Activated CD4-positive, alpha-beta T cell treated with anti-CD3 and anti-CD28 coated beads, Interleukin-2, Interleukin-6, amounts not matched to agents 100 ng/mL and 50 ng/mL, durations not matched to agents 16 hours and 8 hours (primary cell): Measurements from ENCODE around the gene ZMYM3.

ENCODE experiments used
- DNase-seq: peaks from one replicate; pipeline ENCODE4 v3.0.0-alpha.2; 2020

ZMYM3 gene

DNA sequence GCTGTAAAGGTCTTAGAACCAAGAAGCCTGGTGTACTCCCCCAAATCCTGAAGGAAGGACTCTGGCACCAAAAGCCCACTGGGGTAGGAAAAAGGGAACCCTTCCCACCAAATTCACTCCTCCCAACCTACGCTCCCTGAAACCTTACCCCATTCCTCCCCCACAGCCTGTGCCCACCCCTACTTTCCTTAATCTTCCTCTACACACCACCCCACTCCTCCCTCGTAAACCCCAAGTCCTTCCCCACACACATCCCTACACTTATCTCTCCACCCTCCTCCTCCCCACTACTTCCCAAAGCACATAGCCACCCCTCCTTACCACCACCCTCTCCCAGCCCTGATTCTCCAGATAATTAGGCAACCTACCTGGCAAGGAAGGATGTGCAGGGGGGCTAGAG, 1.7 kb downstream of the ZMYM3 start:
- no peak for DNase-seq

DNA sequence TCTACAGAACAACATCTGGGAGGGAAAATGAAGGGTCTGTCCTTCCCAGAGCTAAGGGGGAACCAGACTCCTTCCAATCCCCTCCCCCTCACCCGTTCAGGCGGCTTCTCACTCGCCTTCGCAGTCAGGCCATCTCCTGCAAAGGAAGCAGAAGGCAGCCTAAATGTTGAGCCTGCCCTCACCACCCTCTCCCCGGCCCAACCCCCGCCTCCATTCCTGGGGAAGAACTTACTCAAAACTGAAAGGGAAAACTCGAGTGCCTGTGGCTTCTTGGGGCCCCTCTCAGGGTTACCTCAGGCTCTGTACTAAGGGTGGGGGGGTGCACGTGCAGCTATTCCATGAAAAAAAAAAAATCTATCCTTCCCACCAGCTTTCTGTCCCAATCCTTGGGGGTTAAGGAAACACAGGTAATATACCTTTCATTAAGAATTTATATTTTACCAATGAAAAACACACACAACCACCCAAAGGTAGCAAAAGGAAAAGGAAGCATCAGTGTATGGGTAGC, 2.4 kb downstream of the ZMYM3 start:
- peak; percentile 33 for DNase-seq

DNA sequence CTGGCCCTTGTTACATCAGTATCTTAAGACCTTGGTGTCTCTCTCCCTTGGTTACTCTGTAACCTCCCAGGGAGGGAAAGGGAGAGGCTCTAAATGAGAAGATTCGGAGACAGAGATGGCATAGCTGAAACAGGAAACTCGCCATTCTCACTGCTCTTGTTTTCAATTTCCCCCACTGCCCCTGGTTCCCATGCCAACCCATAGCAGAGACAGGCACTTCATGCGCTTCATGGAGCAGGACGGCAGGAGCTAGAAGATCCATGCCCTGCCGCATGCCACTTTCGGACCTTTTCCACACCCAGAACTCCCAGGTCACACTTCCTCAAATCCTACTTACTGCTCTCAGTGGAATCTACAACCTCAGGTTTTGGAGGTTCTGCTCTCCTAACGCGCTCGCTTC, 3.1 kb downstream of the ZMYM3 start:
- no peak for DNase-seq

DNA sequence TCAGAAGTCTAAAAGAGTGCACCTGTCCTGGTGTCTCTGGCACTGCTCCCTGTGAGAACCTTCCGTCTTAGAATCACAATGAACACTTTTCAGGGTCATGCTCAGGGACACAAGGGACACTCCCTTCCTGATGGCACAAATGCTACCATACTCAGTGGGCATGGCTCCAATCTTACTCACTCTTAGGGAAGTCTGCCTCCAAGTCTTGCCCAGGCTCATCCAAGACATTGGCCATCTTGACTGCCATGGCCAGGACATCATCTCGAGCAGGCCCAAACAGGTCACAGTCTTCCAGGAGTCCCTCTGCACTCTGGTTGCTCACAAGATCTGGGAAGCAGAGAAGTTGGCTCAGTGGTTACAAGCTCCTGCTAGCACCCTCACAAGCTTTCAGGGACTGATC, 8.8 kb downstream of the ZMYM3 start:
- no peak for DNase-seq

DNA sequence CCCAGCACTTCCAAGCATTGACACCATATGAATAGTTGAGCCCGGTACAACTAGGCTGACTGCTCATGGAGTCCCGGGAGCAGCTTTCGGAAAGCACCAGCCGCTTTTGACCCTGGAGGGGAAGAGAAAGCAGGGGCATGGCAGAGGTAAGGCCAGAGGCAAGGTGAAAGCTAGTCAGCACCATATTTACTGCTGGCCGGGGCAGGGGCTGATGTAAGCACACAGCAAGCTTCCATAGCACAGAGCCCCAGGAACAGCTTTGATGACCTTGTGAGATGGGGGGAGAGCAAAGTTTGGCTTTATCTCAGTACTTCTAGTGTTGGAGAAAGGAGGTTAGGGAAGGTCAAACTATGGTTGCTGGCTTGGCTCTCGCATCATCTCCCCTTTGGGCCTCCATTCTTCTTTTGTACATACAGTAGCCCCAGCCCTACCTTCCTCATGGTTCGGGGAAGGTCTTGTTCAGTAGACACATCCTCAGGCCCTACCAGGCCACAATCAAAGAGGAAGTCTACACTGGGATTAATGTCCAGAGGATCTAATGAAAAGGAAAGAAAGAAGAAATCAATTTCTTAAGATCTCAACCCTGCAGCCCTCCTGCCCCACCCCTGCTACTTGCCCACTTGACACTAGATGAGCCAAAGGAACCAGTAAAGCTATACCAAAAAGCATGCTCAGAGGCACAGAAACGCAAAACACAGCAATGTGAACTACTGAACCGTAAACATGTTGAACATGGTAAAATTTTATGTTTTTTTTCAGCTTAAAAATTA, 9.4 kb downstream of the ZMYM3 start:
- DNase-seq: no peak

DNA sequence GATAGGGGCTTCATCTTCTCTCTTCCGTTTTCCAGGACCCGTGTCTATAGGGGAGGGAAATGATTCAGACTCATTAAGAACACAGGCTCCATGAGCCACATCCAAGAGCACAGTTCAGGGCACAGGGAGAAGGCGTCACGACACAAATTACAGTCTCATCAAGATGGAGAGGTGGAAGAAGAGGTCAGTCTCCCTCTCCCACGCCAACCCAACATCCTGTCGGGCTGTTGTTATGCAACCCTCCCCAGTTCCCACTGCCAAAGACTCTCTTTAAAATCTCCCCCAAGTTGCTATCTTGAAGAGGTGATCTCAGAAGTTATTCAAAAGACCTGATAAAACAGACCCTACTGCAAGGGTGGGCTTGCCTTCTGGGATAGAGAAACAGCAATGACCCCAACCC, 12.6 kb downstream of the ZMYM3 start:
- DNase-seq: no peak

DNA sequence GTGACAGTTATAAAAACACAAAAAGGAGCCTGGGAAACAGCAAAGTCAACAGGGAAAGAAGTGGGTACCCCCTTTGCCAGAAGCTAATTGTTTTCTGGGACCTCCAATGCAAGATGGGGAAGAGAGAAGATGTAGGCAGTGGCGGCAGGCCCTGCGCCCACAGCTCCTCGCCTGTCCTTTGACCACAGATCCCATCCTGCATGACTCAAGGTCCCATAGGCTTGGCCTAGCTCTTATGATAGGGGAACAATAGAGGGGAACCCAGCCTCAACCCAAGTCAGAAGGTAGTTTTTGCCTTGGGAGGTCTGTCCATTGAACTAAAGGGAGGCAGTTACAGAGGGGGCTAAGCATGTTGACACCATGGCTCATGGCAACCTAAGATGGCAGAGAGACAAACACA, 14.2 kb downstream of the ZMYM3 start:
- DNase-seq: no peak

DNA sequence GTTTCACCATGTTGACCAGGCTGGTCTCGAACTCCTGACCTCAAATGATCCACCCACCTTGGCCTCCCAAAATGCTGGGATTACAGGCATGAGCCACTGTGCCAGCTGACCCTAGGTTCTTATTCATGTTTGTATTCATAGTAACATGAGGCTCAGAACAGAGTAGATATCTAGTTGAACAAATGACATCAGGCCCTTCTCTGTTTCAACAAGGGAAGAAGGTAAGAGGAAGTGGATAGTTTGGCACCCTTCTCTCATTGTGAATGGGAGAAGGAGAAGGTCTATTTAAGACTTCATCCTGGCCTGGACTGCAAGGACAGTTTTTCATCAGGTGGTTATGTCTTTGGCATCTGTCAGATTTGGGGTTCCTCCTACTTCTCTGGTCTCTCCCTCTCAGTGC, 17.1 kb downstream of the ZMYM3 start:
- no peak for DNase-seq

DNA sequence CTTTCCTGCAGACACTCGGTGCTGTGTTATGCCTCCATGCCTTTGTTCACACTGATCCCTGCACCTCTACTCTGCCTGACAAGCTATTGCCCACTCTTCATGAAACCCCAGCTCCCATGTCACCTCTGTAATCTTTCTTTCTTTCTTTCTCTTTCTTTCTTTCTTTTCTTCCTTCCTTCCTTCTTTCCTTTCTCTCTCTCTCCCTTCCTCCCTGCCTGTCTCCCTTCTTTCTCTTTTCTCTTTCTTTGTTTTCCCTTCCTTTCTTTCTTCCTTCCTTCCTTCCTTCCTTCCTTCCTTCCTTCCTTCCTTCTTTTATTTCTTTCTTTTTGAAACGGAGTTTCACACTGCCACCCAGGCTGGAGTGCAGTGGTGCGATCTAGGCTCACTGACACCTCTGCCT, 18.5 kb downstream of the ZMYM3 start:
- no peak for DNase-seq

DNA sequence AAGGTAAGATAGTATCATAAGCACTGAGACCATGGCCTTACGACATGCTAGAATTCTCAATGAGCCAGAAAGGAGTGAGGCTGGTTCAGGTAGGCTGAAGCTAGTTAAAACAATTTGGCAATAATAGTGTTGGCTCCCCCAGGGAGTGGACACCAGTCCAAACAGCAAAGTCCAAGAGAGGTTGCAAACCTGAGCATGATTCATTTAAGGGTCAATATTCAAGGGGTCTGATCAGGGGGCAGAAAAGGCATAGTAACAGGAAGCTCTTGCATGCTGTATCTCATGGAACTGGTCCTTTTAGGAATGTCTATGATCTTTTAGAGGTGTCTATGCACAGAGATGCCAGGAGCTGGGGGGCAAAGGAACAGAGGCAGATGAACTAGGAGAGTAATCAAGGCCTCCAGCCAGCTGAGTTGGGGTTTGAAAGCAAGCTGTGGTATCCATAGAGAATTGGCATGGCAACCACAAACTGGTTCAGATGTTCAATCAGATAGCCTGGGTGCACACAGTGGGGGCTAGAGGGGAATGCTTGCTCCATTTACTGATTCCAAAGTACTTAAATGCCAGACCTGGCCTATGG, 25.8 kb downstream of the ZMYM3 start:
- no peak for DNase-seq

DNA sequence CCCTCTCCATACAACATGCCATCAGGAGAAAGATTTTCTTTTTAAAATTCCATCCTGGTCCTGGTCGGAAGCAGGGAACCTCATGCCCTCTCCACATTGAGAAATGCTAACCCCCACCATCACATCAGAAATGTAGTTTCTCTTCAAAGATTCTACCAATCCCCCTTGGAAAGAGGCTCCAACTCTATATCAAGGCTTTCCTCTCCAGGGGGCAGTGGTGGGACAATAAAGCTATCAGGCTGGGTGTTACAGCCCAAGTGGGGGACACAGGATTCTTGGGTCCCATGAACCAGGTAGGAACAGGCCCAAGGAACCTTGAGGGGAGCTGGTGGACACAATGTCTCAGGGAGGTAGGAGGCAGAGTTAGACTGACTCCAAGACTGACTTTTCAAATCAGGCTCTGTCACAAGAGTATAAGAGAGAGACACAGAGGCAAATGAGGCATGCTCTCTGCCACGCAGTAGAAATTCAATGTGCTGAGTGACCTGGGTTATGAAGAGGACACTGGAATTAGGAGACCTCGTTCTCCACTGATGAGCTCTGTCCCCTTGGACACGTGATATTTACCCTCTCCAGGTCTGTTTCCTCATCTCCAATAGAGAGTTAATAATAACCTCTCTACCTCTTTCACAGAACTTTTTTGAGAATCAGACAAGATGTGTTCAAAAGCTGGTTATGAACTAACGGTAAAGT, 26.4 kb downstream of the ZMYM3 start:
- DNase-seq: no peak

DNA sequence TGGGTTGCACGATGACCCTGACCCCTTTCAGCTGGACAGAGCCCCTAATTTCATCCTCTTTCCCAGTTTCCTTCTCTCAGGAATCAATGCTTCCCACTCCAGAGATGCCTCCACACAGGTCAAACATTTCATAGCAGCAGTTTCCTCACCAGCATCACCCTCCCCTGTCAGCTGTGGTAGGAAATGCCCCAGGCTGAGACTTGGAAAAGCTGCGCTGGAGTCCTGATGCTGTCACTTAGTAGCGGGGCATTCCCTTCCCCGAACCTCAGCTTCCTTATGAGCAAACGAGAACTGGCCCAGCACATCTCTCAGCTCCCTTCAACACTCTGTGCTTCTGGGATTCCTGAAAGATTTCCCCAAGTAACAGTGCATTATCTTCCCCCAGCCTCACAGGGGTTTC, 28.3 kb downstream of the ZMYM3 start:
- no peak for DNase-seq

DNA sequence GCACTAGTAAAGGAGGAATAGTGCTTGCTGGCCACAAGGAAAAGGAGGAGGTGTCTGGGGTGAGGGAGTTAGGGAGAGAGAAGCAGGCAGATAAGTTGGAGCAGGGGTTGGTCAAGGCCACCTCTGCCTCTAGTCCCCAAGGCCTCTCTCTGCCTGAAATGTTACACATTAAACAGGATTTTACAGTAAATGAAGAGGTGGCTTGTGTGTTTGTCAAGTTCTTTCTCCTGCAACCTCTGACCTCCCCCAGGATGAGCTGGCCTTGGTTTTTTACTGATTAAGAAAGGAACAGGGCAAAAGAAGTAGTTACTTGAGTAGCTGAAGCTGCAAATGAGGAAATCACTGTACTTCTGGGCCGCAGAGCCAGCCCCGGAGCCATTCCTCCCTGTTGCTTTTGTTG, 28.9 kb downstream of the ZMYM3 start:
- no peak for DNase-seq

DNA sequence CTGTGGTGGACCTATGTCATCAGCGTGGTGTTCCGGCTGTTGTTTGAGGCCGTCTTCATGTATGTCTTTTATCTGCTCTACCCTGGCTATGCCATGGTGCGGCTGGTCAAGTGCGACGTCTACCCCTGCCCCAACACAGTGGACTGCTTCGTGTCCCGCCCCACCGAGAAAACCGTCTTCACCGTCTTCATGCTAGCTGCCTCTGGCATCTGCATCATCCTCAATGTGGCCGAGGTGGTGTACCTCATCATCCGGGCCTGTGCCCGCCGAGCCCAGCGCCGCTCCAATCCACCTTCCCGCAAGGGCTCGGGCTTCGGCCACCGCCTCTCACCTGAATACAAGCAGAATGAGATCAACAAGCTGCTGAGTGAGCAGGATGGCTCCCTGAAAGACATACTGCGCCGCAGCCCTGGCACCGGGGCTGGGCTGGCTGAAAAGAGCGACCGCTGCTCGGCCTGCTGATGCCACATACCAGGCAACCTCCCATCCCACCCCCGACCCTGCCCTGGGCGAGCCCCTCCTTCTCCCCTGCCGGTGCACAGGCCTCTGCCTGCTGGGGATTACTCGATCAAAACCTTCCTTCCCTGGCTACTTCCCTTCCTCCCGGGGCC, 29.7 kb downstream of the ZMYM3 start:
- no peak for DNase-seq

DNA sequence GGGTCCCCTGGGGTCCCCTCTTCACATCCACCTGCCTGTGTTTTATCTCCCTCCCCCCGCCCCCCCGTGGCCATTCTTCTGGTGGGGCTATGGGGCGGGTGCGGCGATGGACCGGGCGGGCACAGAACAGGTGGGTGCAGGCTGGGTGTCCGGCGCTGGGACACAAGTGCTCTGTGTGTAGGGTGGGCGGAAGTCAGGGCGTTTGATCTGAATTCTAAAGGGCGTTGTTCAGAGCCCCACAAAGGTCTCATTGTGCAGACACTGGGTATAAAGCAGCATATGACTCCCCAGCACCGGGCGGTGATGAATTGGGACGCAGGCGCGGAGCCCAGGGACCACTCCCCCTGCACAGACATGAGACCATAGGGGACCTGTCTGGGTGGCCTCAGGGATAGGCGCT, 31.0 kb downstream of the ZMYM3 start, which contains the start of gene GJB1:
Gene GJB1 (plus strand): TSS at position 296 of the 400 bp plus-strand sequence. CDS start 484 bp downstream, outside the sequence.
- no peak for DNase-seq

DNA sequence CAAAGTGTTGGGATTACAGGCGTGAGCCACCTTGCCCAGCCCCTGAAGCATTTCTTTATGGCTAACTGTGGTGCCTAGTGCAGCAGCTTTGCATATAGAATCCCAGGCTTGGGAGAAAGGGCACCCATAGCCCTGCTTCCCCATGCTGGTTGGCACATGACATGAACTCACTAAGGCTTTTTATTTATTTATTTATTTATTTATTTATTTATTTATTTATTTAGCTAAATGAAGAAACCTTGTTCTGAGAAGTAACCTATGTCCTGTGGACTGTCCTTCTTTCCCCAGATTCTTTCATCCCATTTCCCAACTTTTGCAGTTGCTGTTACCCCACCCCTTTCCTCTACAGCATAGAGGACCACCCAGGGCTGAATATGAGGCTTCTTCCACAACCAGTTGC, 32.8 kb downstream of the ZMYM3 start:
- DNase-seq: no peak

DNA sequence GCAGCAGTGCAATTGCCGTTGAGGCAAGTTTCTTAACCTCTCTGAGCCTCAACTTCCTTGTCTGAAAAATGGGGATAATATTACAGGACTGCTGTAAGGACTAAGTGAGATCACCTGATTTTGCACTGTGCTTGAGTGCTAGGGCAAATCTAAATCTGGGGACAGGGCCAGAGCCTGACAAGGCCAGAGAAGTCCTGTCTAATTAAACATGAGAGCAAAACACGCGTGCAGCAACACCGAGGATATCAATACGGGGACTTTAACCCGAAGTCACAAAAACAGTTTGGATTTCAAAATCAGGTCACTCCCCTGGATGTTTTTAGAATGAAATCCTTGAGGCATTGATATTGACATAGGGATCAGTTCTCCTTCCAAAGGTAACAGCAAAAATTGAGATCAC, 36.6 kb downstream of the ZMYM3 start:
- no peak for DNase-seq

DNA sequence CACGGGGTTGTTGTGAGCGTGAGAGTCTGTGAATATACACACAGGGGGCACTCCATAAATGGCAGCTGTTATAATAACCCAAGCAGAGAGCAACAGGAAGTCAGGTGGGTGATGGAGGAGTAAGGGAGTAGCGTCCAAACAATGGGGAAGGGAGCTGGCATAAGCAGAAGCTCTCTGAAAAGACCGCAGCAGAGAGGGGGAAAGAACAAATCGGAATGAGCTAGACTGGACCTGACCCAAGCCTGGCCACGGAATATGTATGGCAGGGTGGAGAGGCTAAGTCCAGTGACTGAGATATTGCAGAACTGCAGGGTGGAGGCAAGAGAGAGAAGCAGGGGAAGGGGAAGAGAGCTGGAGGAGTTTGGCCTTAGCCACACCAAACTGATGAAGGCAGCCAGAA, 37.5 kb downstream of the ZMYM3 start:
- DNase-seq: no peak

DNA sequence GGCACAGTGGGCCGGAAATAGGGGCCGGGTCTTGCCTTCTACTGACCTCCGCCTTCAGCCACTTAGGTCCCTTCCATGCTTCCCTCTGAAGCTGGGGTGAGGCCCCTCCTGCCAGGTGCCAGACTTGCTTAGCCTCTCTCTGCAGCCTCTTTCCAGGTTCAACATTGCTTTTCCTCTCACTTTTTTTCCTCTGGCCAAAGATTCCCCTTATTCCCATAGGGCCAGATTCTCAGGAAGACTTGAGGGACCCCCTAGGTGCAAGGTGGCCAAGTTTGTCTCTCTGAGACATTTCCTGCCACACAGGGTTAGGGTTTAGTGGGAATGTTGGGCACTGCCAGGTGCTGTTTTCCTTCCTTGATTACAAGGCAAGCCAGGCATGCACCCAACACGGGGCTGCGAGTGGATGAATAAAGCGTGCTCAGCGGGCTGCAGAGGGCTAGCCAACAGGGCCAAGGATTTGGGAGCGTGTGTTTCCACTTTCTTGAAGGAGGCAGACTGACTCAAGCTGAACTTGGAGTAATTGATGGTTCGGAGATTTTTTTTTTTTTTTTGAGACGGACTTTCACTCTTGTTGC, 38.5 kb downstream of the ZMYM3 start:
- no peak for DNase-seq

DNA sequence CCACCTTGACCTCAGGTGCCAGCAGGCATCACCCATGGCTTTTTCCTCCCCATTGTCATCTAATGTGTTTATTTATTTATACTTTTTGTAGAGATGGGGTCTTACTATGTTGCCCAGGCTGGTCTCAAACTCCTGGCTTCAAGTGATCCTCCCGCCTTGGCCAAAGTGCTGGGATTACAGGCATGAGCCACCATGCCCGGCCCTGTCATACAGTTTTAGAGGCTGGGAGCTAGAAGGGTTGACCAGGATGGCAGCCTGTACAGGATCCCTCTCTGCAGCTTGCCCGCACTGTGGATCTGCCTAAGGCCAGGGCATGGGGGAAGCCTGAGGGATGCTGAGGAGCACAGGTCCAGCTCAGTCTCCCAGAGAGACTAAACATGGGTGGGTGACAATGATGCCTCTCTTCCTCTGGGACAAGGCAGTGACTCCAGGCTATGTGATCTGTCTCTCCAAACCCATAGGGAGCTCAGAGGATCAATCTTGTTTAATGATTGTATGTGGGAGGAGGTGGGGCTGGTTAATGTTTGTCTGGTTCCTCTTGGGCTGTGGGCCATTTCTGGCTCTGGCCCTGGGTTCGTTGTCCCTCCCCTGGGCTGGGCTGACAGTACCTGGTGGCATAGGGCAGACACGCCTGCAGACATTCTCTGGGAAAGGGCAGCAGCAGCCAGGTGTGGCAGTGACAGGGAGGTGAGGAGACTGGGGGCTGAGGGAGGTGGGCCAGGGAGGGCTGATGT, 39.2 kb downstream of the ZMYM3 start:
- DNase-seq: no peak

DNA sequence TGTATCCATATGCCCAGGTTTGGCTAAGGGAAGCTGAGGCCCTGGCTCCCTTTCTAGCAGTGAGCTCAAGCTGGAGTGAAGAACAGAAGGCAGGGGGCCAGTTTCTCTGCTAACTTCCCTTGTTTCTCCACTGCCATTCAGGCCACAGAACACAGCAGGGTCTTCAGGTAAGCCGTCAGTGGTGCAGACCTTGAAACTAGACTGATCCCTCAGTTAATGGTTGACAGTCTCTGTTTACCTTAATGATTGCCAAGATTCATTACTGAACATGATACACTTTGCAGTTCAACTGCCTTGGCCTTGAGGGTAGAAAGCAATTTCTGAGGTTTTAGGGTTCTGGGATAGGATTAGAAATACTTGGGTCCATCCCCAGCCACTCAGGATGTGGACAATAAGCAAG, 39.8 kb downstream of the ZMYM3 start:
- no peak for DNase-seq

DNA sequence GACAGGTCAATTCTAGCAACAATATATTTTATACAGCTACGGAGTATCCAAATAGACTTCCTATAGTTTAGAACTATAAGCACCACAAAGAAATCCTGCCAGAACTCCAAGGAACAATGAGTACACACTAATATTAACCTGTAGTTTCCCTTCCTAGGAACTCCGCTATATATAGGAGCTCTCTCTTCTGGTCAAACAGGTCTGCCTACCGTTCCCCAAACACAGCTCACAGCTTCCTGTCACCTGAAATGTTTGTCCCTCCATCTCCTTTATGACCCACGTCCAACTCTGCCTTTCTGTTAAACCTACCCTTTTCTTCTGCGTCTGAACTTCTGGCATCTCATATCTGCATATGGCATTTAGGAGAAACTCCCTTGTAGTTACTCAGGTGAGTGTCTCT, 41.4 kb downstream of the ZMYM3 start:
- no peak for DNase-seq

DNA sequence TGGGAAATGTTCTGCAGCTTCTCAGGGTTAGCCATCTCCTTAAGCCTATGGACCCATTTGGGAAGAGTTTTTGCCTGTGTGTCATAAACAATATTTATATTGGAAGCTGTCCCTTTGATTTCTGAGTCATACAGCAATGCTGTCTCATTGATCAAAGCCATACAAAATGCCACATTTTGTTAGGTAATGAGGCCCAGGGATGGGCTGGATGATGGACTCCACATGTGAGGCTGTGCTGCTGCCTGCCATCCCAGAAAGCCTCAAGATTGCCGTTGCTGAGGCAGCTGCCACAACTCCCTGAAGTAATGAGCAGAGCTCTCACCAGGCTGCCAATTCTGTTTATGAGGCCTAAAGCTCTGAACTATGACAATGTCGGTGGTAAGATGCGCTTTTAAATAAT, 43.1 kb downstream of the ZMYM3 start:
- no peak for DNase-seq
